ENCODE measurements around the gene PPEF1.

GRCh38 chrX:18721683-18722499, 14.4 kb downstream of the PPEF1 start:
- TF ChIP-seq CTCF (IDR thresholded peaks at IDR 0.05): no peak
- no peak for TF ChIP-seq POLR2A (IDR thresholded peaks at IDR 0.05)
